Smooth muscle cell (in vitro differentiated cells): ENCODE measurements around the gene FCN3. TPM values are rescaled to one million over a fixed set of nuclear protein-coding genes. Genes with fewer than 3 reads are reported as not detected.

ENCODE experiments used
- DNase-seq: peaks from one replicate; lab custom pipeline; 2025; ENCODE audit not compliant: unreplicated experiment; lab: John Stamatoyannopoulos, UW
- H2AFZ ChIP-seq: fragments of 200-600 bp; sonication (generic); 2 replicates; pipeline ENCODE4 v1.6.0; 2016; ENCODE audit warnings: antibody characterized with exemption, low read depth, mild to moderate bottlenecking
- H3F3A ChIP-seq: fragments of 200-600 bp; sonication (generic); 2 replicates; pipeline ENCODE4 v1.6.0; 2017; ENCODE audit warnings: antibody characterized with exemption, low read depth
- H3K27ac ChIP-seq: fragments of 200-600 bp; sonication (generic); 2 replicates; pipeline ENCODE4 v1.5.1; 2016; ENCODE audit warnings: low read depth, mild to moderate bottlenecking
- H3K27me3 ChIP-seq: fragments of 200-600 bp; sonication (generic); 2 replicates; pipeline ENCODE4 v1.6.1; 2016; ENCODE audit warnings: low read depth, mild to moderate bottlenecking
- H3K36me3 ChIP-seq: fragments of 200-600 bp; sonication (generic); 2 replicates; pipeline ENCODE4 v1.5.1; 2016; ENCODE audit warnings: low read depth
- H3K4me1 ChIP-seq: fragments of 200-600 bp; sonication (generic); 2 replicates; pipeline ENCODE4 v1.5.1; 2016; ENCODE audit warnings: low read depth
- H3K4me2 ChIP-seq: fragments of 200-600 bp; sonication (generic); 2 replicates; pipeline ENCODE4 v1.6.0; 2016; ENCODE audit warnings: mild to moderate bottlenecking
- H3K4me3 ChIP-seq: fragments of 200-600 bp; sonication (generic); 2 replicates; pipeline ENCODE4 v1.5.1; 2016; ENCODE audit warnings: mild to moderate bottlenecking
- H3K79me2 ChIP-seq: fragments of 200-600 bp; sonication (generic); 2 replicates; pipeline ENCODE4 v1.6.0; 2016; ENCODE audit warnings: low read depth, mild to moderate bottlenecking
- H3K9ac ChIP-seq: fragments of 200-600 bp; sonication (generic); 2 replicates; pipeline ENCODE4 v1.6.0; 2016; ENCODE audit warnings: low read depth
- H3K9me3 ChIP-seq: fragments of 200-600 bp; sonication (generic); replicated peaks from 2 replicates; pipeline ENCODE4 v1.5.1; 2016; ENCODE audit warnings: low read depth
- H4K20me1 ChIP-seq: fragments of 200-600 bp; sonication (generic); 2 replicates; pipeline ENCODE4 v1.6.0; 2016; ENCODE audit warnings: low read depth
- CTCF ChIP-seq: fragments of 200-600 bp; sonication (generic); IDR thresholded peaks from 2 replicates; pipeline ENCODE4 v1.5.1; 2017; ENCODE audit warnings: borderline replicate concordance, mild to moderate bottlenecking, antibody characterized with exemption; ENCODE audit not compliant: insufficient read depth, poor library complexity, severe bottlenecking
- WGBS: methylation state at CpG from one replicate; pipeline ENCODE4 v1.1.7; 2016; ENCODE audit warnings: low lambda C conversion rate; 5-methylcytosine and 5-hydroxymethylcytosine counted together
- polyA plus RNA-seq: library from polyadenylated mRNA; unstranded; fragments of >200 nt; fragmentation: Nextera tagmentation; extraction: Ambion mirVana; gene quantifications from 2 replicates; pipeline ENCODE4 v1.2.1, GENCODE V29; 2016
- total RNA-seq: library from RNA; depleted of rRNA; stranded (reverse); fragments of >200 nt; gene quantifications from 2 replicates; pipeline ENCODE4 v1.2.3, GENCODE V29; 2014

Gene FCN3
- total and polyA plus RNA-seq, 2 experiments from 2014 or later: not detected

- no peak for DNase-seq
- Histone ChIP-seq H3K9ac (no peak overlapping the region), H3K27ac (peak overlapping the region; percentile 18), H3K9me3 (no peaks in the 10 kb centered on the region), H3F3A (peaks cover 8% of the 10 kb centered on the region), H3K27me3 (no peaks in the 10 kb centered on the region), H3K4me3 (no peak overlapping the region), H3K4me2 (no peak overlapping the region), H3K4me1 (peaks cover 36% of the 10 kb centered on the region), H3K36me3 (no peaks in the 10 kb centered on the region), H4K20me1 (no peaks in the 10 kb centered on the region), H2AFZ (no peak overlapping the region), H3K79me2 (no peaks in the 10 kb centered on the region)
- 44% methylated on average over 24 of the region's 24 CpGs for WGBS
- TF ChIP-seq CTCF: peak; percentile 16
These were observed 28.6 kb upstream of the FCN3 start for GRCh38 chr1:27403065-27403726.

GRCh38 chr1:27402349-27402754 lies 27.7 kb upstream of the FCN3 start:
- Histone ChIP-seq H4K20me1 (no peaks in the 10 kb centered on the region), H3K9ac (no peak overlapping the region), H3K27ac (peak overlapping the region; percentile 18), H3F3A (peaks cover 8% of the 10 kb centered on the region), H3K79me2 (no peaks in the 10 kb centered on the region), H2AFZ (no peak overlapping the region), H3K4me1 (peaks cover 36% of the 10 kb centered on the region), H3K4me3 (no peak overlapping the region), H3K36me3 (no peaks in the 10 kb centered on the region), H3K9me3 (no peaks in the 10 kb centered on the region), H3K4me2 (no peak overlapping the region), H3K27me3 (no peaks in the 10 kb centered on the region)
- DNase-seq: no peak
- WGBS: 59% methylated on average over 8 of the region's 8 CpGs
- peak; percentile 42 for TF ChIP-seq CTCF

GRCh38 chr1:27400963-27401341 lies 26.3 kb upstream of the FCN3 start:
- H3F3A ChIP-seq: peaks cover 5% of the 10 kb centered on the region
- H3K27me3 ChIP-seq: no peaks in the 10 kb centered on the region
- DNase-seq: no peak
- H3K36me3 ChIP-seq: no peaks in the 10 kb centered on the region
- H4K20me1 ChIP-seq: no peaks in the 10 kb centered on the region
- no peak overlapping the region for H3K9ac ChIP-seq
- WGBS: 96% methylated on average over 5 of the region's 5 CpGs
- H3K79me2 ChIP-seq: no peaks in the 10 kb centered on the region
- no peak overlapping the region for H3K27ac ChIP-seq
- no peaks in the 10 kb centered on the region for H3K9me3 ChIP-seq
- peaks cover 23% of the 10 kb centered on the region for H3K4me1 ChIP-seq
- no peak overlapping the region for H3K4me2 ChIP-seq
- no peak for TF ChIP-seq CTCF
- no peak overlapping the region for H2AFZ ChIP-seq
- no peak overlapping the region for H3K4me3 ChIP-seq
